H1 (cell line): ENCODE results near the gene CUBN. TPM values are rescaled to one million over a fixed set of nuclear protein-coding genes. Genes with fewer than 3 reads are reported as not detected.

Source experiments
- CTCF ChIA-PET: fragments of 300-600 bp; sonication (Branson Sonifier 250); formaldehyde crosslinking; loops from one replicate; lab custom pipeline; 2021; ENCODE audit not compliant: partially characterized antibody; lab: Charles Lee
- POLR2A ChIA-PET: fragments of 300-600 bp; sonication (Branson Sonifier 250); formaldehyde crosslinking; loops from one replicate; lab custom pipeline; 2021; ENCODE audit warnings: inconsistent platforms; ENCODE audit not compliant: partially characterized antibody; lab: Charles Lee
- DNase-seq, 2 experiments: peaks; one replicate each; pipeline versions ENCODE4 v3.0.0 to v3.0.0-alpha.2; 2010 to 2022; ENCODE audit warnings: low spot score in 2 of 2, low read depth in 1 of 2, mixed read lengths in 1 of 2
- FAIRE-seq: peaks from 2 replicates; lab custom pipeline; 2011; peaks lifted over from hg19 to GRCh38; lab: Jason Lieb, UNC
- H2AFZ ChIP-seq: 2 replicates; pipeline ENCODE4 v1.8.1; 2012; ENCODE audit warnings: low read length, inconsistent platforms
- H2AK5ac ChIP-seq: 2 replicates; pipeline ENCODE4 v1.6.1; 2013; ENCODE audit warnings: low read depth, low read length
- H2BK120ac ChIP-seq: replicated peaks from 2 replicates; pipeline ENCODE3; 2013; ENCODE audit warnings: low read depth, low read length, inconsistent platforms
- H2BK12ac ChIP-seq: 2 replicates; pipeline ENCODE4 v1.6.1; 2013; ENCODE audit warnings: low read depth, low read length
- H2BK15ac ChIP-seq: 2 replicates; pipeline ENCODE4 v1.6.1; 2013; ENCODE audit warnings: low read length
- H2BK20ac ChIP-seq: 2 replicates; pipeline ENCODE4 v1.6.1; 2013; ENCODE audit warnings: low read length
- H2BK5ac ChIP-seq: 2 replicates; pipeline ENCODE4 v1.6.1; 2013; ENCODE audit warnings: low read depth, low read length
- H3K14ac ChIP-seq: 2 replicates; pipeline ENCODE4 v1.6.1; 2013; ENCODE audit warnings: inconsistent platforms; ENCODE audit not compliant: insufficient read length
- H3K18ac ChIP-seq: 2 replicates; pipeline ENCODE4 v1.6.1; 2013; ENCODE audit warnings: low read length; ENCODE audit errors: extremely low read depth
- H3K23ac ChIP-seq: 2 replicates; pipeline ENCODE4 v1.6.1; 2013; ENCODE audit warnings: inconsistent platforms; ENCODE audit not compliant: insufficient read length
- H3K23me2 ChIP-seq: 2 replicates; pipeline ENCODE4 v1.6.1; 2013; ENCODE audit warnings: low read depth, low read length
- H3K27ac ChIP-seq: 2 replicates; pipeline ENCODE4 v1.6.1; 2011; ENCODE audit warnings: low read depth, low read length, inconsistent platforms
- H3K27me3 ChIP-seq, 4 experiments: replicated peaks in 1 of 4; 1 replicate in 1 of 4; 2 replicates in 3 of 4; pipeline versions ENCODE4 v1.6.1 to v1.8.1; 2011 to 2013; ENCODE audit warnings: low read length in 3 of 4, mild to moderate bottlenecking in 3 of 4, inconsistent platforms in 2 of 4, mixed read lengths in 2 of 4, moderate library complexity in 1 of 4; ENCODE audit not compliant: control insufficient read depth in 3 of 4, insufficient read depth in 3 of 4; ENCODE audit errors: extremely low read depth in 1 of 4
- H3K36me3 ChIP-seq, 4 experiments: 2 replicates each; pipeline versions ENCODE4 v1.6.1 to v1.8.1; 2011 to 2013; ENCODE audit warnings: mild to moderate bottlenecking in 4 of 4, low read length in 3 of 4, moderate library complexity in 2 of 4, control low read depth in 1 of 4, inconsistent platforms in 1 of 4; ENCODE audit not compliant: insufficient read depth in 4 of 4, control insufficient read depth in 2 of 4
- H3K4ac ChIP-seq: replicated peaks from 2 replicates; pipeline ENCODE3; 2013; ENCODE audit warnings: low read length, low read depth, mixed read lengths, inconsistent platforms; ENCODE audit not compliant: insufficient read length
- H3K4me1 ChIP-seq, 4 experiments: replicated peaks in 1 of 4; 1 replicate in 1 of 4; 2 replicates in 3 of 4; pipeline versions ENCODE4 v1.6.1 to v1.8.1; 2011 to 2013; ENCODE audit warnings: low read length in 3 of 4, inconsistent platforms in 2 of 4, mixed read lengths in 1 of 4; ENCODE audit not compliant: insufficient read depth in 4 of 4, control insufficient read depth in 3 of 4
- H3K4me2 ChIP-seq, 2 experiments: 2 replicates each; pipeline versions ENCODE4 v1.6.1 to v1.8.1; 2011 to 2013; ENCODE audit warnings: low read depth in 2 of 2, low read length in 2 of 2, control low read depth in 1 of 2, inconsistent platforms in 1 of 2, mild to moderate bottlenecking in 1 of 2; ENCODE audit not compliant: insufficient read depth in 1 of 2
- H3K4me3 ChIP-seq, 4 experiments: fragments of 200-600, 300-600 bp in 1 of 4; sonication (generic), shearing (Covaris generic), sonication (Bioruptor Twin) in 1 of 4; 2 replicates each; pipeline versions ENCODE4 v1.5.1 to v1.8.1; 2011 to 2016; ENCODE audit warnings: low read length in 4 of 4, low read depth in 3 of 4, control low read depth in 2 of 4, inconsistent platforms in 2 of 4, mild to moderate bottlenecking in 2 of 4, mixed read lengths in 1 of 4, moderate library complexity in 1 of 4; ENCODE audit not compliant: insufficient read depth in 2 of 4; ENCODE audit errors: extremely low read depth in 1 of 4
- H3K56ac ChIP-seq: replicated peaks from 2 replicates; pipeline ENCODE3; 2013; ENCODE audit warnings: low read depth, mild to moderate bottlenecking, mixed read lengths, low read length, inconsistent platforms; ENCODE audit not compliant: insufficient read length
- H3K79me1 ChIP-seq: 2 replicates; pipeline ENCODE4 v1.6.1; 2013; ENCODE audit warnings: low read depth, low read length, control low read depth
- H3K79me2 ChIP-seq, 2 experiments: 2 replicates each; pipeline versions ENCODE4 v1.6.1 to v1.8.1; 2012 to 2013; ENCODE audit warnings: low read length in 2 of 2, mild to moderate bottlenecking in 2 of 2, inconsistent platforms in 1 of 2; ENCODE audit not compliant: insufficient read depth in 2 of 2, control insufficient read depth in 1 of 2
- H3K9ac ChIP-seq, 4 experiments: replicated peaks in 1 of 4; 1 replicate in 1 of 4; 2 replicates in 3 of 4; pipeline versions ENCODE4 v1.6.1 to v1.8.1; 2011 to 2013; ENCODE audit warnings: low read depth in 3 of 4, low read length in 3 of 4, control low read depth in 2 of 4, mild to moderate bottlenecking in 2 of 4, moderate library complexity in 2 of 4, inconsistent platforms in 1 of 4; ENCODE audit errors: extremely low read depth in 1 of 4
- H3K9me3 ChIP-seq, 2 experiments: 2 replicates each; pipeline versions ENCODE4 v1.6.1 to v1.8.1; 2012 to 2013; ENCODE audit warnings: mild to moderate bottlenecking in 2 of 2, moderate library complexity in 2 of 2, control low read depth in 1 of 2, inconsistent platforms in 1 of 2, low read depth in 1 of 2, low read length in 1 of 2, mixed read lengths in 1 of 2; ENCODE audit not compliant: insufficient read depth in 2 of 2
- H4K20me1 ChIP-seq, 2 experiments: replicated peaks in 1 of 2; 2 replicates each; pipeline versions ENCODE3 to v1.8.1; 2011 to 2013; ENCODE audit warnings: inconsistent platforms in 2 of 2, low read length in 2 of 2, mild to moderate bottlenecking in 1 of 2; ENCODE audit not compliant: insufficient read depth in 2 of 2, control insufficient read depth in 1 of 2
- H4K5ac ChIP-seq: 2 replicates; pipeline ENCODE4 v1.6.1; 2013; ENCODE audit warnings: low read length, low read depth, mixed read lengths, inconsistent platforms; ENCODE audit not compliant: insufficient read length
- H4K8ac ChIP-seq: 2 replicates; pipeline ENCODE4 v1.8.0; 2013; ENCODE audit warnings: mild to moderate bottlenecking, moderate library complexity, low read length, inconsistent platforms; ENCODE audit not compliant: insufficient read depth; ENCODE audit errors: extremely low read depth
- H4K91ac ChIP-seq: replicated peaks from 2 replicates; pipeline ENCODE3; 2013; ENCODE audit warnings: low read length, mixed read lengths, inconsistent platforms; ENCODE audit not compliant: insufficient read length
- ASH2L ChIP-seq: fragments of 200-600, 300-600 bp; sonication (generic); IDR thresholded peaks from one replicate; pipeline ENCODE4 v1.7.1; 2017; ENCODE audit warnings: low read length
- BACH1 ChIP-seq: IDR thresholded peaks from 2 replicates; pipeline ENCODE4 v1.6.1; 2012; ENCODE audit warnings: low read length, improper control_type of control experiment
- CBX8 ChIP-seq: fragments of 300-800, 300-1000 bp; sonication (generic); IDR thresholded peaks from 2 replicates; pipeline ENCODE4 v1.7.1; 2016; ENCODE audit warnings: low read depth, low read length, borderline replicate concordance
- CHD1 ChIP-seq: IDR thresholded peaks from 2 replicates; pipeline ENCODE4 v1.6.1; 2012; ENCODE audit warnings: low read depth, low read length, improper control_type of control experiment
- EGR1 ChIP-seq: IDR thresholded peaks from 2 replicates; pipeline ENCODE4 v1.6.1; 2011; ENCODE audit warnings: low read depth, low read length, borderline replicate concordance
- GABPA ChIP-seq: IDR thresholded peaks from 2 replicates; pipeline ENCODE4 v1.6.1; 2011; ENCODE audit warnings: mild to moderate bottlenecking, low read length, moderate library complexity, borderline replicate concordance; ENCODE audit not compliant: insufficient read depth
- HDAC2 ChIP-seq, 2 experiments: fragments of 300-600 bp in 1 of 2; sonication (generic) in 1 of 2; IDR thresholded peaks; 2 replicates each; pipeline ENCODE4 v1.6.1; 2011 to 2012; ENCODE audit warnings: low read depth in 2 of 2, low read length in 2 of 2, mild to moderate bottlenecking in 2 of 2, moderate library complexity in 2 of 2, borderline replicate concordance in 1 of 2, inconsistent platforms in 1 of 2
- HDAC6 ChIP-seq: IDR thresholded peaks from one replicate; pipeline ENCODE4 v1.7.1; 2012; ENCODE audit warnings: low read depth, mild to moderate bottlenecking, inconsistent platforms, low read length, moderate library complexity
- JUN ChIP-seq: IDR thresholded peaks from 2 replicates; pipeline ENCODE4 v1.6.1; 2011; ENCODE audit warnings: low read depth, mild to moderate bottlenecking, improper control_type of control experiment, low read length
- RNF2 ChIP-seq: fragments of 200-900, 300-1000 bp; sonication (generic); IDR thresholded peaks from 2 replicates; pipeline ENCODE4 v1.7.1; 2016; ENCODE audit warnings: borderline replicate concordance, low read depth, mild to moderate bottlenecking, antibody characterized with exemption, low read length; ENCODE audit not compliant: poor library complexity, severe bottlenecking; ENCODE audit errors: missing control alignments
- SIRT6 ChIP-seq: IDR thresholded peaks from one replicate; pipeline ENCODE4 v1.7.1; 2012; ENCODE audit warnings: low read length, inconsistent platforms
- SP2 ChIP-seq: IDR thresholded peaks from 2 replicates; pipeline ENCODE4 v1.6.1; 2012; ENCODE audit warnings: mild to moderate bottlenecking, low read length, inconsistent platforms
- SP4 ChIP-seq: IDR thresholded peaks from 2 replicates; pipeline ENCODE4 v1.6.1; 2012; ENCODE audit warnings: low read length, inconsistent platforms
- TAF7 ChIP-seq: optimal IDR thresholded peaks from 2 replicates; pipeline ENCODE3; 2011; ENCODE audit warnings: low read depth, mild to moderate bottlenecking, inconsistent platforms, low read length, moderate library complexity, borderline replicate concordance
- YY1 ChIP-seq: IDR thresholded peaks from 2 replicates; pipeline ENCODE4 v1.6.1; 2011; ENCODE audit warnings: low read depth, mild to moderate bottlenecking, low read length
- WGBS, 2 experiments: shearing (Covaris generic) in 1 of 2; methylation state at CpG; one replicate each; pipeline versions ENCODE4 v1.1.6 to v1.1.7; 2013 to 2015; ENCODE audit warnings: low lambda C conversion rate in 2 of 2, mixed read lengths in 2 of 2, inconsistent platforms in 1 of 2, low coverage in 1 of 2, missing lambda C conversion rate in 1 of 2; ENCODE audit not compliant: insufficient replicate concordance in 2 of 2, insufficient coverage in 1 of 2, insufficient read length in 1 of 2; ENCODE audit errors: extremely low coverage in 1 of 2, missing lambda C conversion rate in 1 of 2; 5-methylcytosine and 5-hydroxymethylcytosine counted together
- polyA plus RNA-seq, 7 experiments: library from polyadenylated mRNA; depleted of rRNA in 3 of 7; stranded (reverse) in 5 of 7; unstranded in 2 of 7; fragments of >200 nt in 5 of 7; fragments of 200-250 nt in 2 of 7; gene quantifications; 1 replicate in 5 of 7; 2 replicates in 1 of 7; 4 replicates in 1 of 7; pipeline versions ENCODE4 v1.2.1 to v1.2.3, GENCODE V29; 2011 to 2013; ENCODE audit warnings: missing spikeins in 2 of 7, mixed read lengths in 2 of 7
- total RNA-seq: library from RNA; stranded (reverse); fragmentation: NEBNext Ultra II Directional; extraction: Animal tissue kit (Norgen Biotek cat#: 25700); gene quantifications from 2 replicates; pipeline ENCODE4 v1.2.1, GENCODE V29; 2021
- TF ChIP-seq, protein P1 (sequence below): IDR thresholded peaks from 2 replicates; pipeline ENCODE4 v1.6.1; 2012; ENCODE audit warnings: inconsistent platforms

CUBN gene
- total and polyA plus RNA-seq, 2 of the 8 experiments (the other 6 are each of a cell fraction or from before 2014, with no cell fraction given): 0.04 to 0.08 TPM

DNA sequence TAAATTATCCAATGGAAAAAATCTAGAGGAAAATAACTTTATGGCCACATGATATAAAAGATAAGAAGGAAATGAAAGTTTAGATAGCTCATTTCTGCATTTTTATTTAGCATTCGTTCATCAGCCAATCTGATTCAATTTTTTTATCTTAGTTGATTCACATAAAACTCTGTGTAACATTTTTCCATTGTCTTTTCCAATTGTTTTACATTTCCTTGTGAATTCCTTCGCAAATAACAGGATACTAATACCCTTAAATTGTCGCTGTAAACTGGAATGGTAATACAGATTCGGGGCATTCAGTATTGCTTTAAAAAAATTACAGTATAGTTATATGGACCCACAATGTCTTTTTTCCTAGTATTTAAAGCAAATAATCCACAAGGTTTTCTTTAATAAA lies 136.4 kb downstream of the CUBN start:
- H3K4me2 ChIP-seq: no peak overlapping the region
- H3K27ac ChIP-seq: no peak overlapping the region
- WGBS, 2 experiments: 92% methylated on average over 4 of the region's 4 CpGs; no CpG with 5 or more reads in 1 of the 2 experiments
- TF ChIP-seq SP4: no peak
- TF ChIP-seq, protein P1, sequence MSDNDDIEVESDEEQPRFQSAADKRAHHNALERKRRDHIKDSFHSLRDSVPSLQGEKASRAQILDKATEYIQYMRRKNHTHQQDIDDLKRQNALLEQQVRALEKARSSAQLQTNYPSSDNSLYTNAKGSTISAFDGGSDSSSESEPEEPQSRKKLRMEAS: no peak
- no peak for TF ChIP-seq RNF2
- TF ChIP-seq TAF7: no peak
- no peak for TF ChIP-seq JUN
- TF ChIP-seq HDAC2 (IDR thresholded peaks at IDR 0.05; ENCODE audit: borderline replicate concordance in 1 of 2, low read depth in 2 of 2, low read length in 2 of 2): no peak
- TF ChIP-seq SIRT6: no peak
- TF ChIP-seq HDAC6: no peak
- no peak for TF ChIP-seq ASH2L
- no peak for TF ChIP-seq GABPA
- no peak for TF ChIP-seq EGR1
- TF ChIP-seq YY1: no peak
- no peak for TF ChIP-seq CHD1
- no peak for TF ChIP-seq SP2
- TF ChIP-seq CBX8: no peak
- TF ChIP-seq BACH1: no peak

More for the DNA sequence above, 136.4 kb downstream of the CUBN start:
- Histone ChIP-seq H4K5ac (no peak overlapping the region), H3K56ac (no peak overlapping the region), H2BK20ac (no peak overlapping the region), H2BK12ac (no peak overlapping the region), H2BK5ac (no peak overlapping the region), H2AK5ac (no peak overlapping the region), H3K79me1 (no peaks in the 10 kb centered on the region), H2BK15ac (no peak overlapping the region), H3K9me3 (no peaks in the 10 kb centered on the region), H4K91ac (no peak overlapping the region), H3K23me2 (no peaks in the 10 kb centered on the region), H3K14ac (no peak overlapping the region), H3K79me2 (no peaks in the 10 kb centered on the region), H4K8ac (no peak overlapping the region), H4K20me1 (no peaks in the 10 kb centered on the region), H3K36me3 (no peaks in the 10 kb centered on the region), H3K4ac (no peak overlapping the region), H3K9ac (no peak overlapping the region), H3K4me3 (no peak overlapping the region), H3K4me1 (no peaks in the 10 kb centered on the region), H3K23ac (no peak overlapping the region), H3K27me3 (no peaks in the 10 kb centered on the region), H2AFZ (no peak overlapping the region), H2BK120ac (no peak overlapping the region), H3K18ac (no peak overlapping the region)
- ChIA-PET CTCF (no interaction called here), POLR2A (no interaction called here)
- no peak for FAIRE-seq
- DNase-seq: no peak
